Measurements from ENCODE around the gene LEMD1. TPM values are rescaled to one million over a fixed set of nuclear protein-coding genes. Genes with fewer than 3 reads are reported as not detected.

The LEMD1 gene
- total RNA-seq, 1 donor from 2014 or later = 15.0 TPM

DNA sequence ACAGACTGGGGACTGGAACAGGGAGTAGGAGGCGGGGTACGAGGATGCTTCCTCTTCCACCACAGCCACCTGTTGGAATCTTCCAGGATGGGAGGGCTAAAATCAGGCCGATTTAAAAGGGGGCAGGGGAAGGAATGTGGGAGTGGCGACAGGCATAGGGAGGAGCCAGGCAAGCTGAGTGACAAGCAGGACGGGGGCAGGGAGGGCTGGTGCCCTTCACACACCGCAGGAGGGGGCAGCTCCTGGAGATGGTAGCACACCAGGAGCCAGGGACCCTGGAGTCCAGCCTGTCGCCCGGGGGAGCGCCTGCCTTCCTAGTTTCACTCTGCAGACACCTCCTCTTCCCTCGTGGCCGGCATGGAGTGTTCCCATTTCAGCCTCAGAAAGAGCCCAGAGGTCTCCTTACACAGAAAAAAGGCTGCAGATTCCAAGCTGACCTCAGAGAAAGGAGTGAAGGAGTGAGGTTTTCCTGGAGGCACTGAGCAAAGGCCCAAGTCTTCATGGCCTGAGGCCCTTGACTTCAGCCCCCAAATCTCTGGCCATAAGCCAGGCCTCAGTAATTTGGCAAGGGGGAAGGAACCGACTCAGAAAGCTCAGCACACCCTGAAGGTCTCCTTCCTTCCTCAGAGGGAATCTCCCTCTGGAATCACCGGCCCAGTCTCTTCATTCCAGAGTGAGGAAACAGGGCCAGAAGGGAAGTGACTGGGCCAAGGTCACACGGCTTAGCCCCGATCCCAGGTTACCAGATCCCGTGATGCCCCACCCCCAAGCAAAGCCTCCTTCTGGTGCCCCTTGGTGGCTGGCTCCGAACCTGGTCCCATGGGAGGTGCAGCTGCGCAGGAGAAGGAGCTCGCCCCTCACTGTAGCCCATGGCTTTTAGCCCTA, 25.8 kb upstream of the LEMD1 start:
- Histone ChIP-seq H3K27ac (peak overlapping the region; percentile 87), H3K79me2 (ENCODE audit: low read depth) (peaks cover 19% of the 10 kb centered on the region), H3K4me2 (peak overlapping the region; percentile 72), H3F3A (ENCODE audit: low read depth) (peaks cover 97% of the 10 kb centered on the region), H3K4me1 (peaks cover 92% of the 10 kb centered on the region), H3K9ac (no peak overlapping the region), H2AFZ (replicated peaks) (no peak overlapping the region), H3K9me3 (ENCODE audit: low read depth) (no peaks in the 10 kb centered on the region), H3K27me3 (no peaks in the 10 kb centered on the region), H3K36me3 (no peaks in the 10 kb centered on the region), H3K4me3 (peak overlapping the region; percentile 24), H4K20me1 (ENCODE audit: low read depth) (peaks cover 75% of the 10 kb centered on the region)
- peak overlapping the region; percentile 94 for H3K27ac Mint-ChIP-seq
- H3K36me3 Mint-ChIP-seq = peaks cover 2% of the 10 kb centered on the region
- H3K9me3 Mint-ChIP-seq = no peaks in the 10 kb centered on the region
- DNase-seq (ENCODE audit: low spot score) = peak; percentile 85
- peaks cover 98% of the 10 kb centered on the region for H3K4me1 Mint-ChIP-seq
- peaks cover 12% of the 10 kb centered on the region for H3K27me3 Mint-ChIP-seq (ENCODE audit: insufficient read depth, low read depth)
- TF ChIP-seq EZH2 (IDR thresholded peaks at IDR 0.05) = no peak
- no peak for TF ChIP-seq EZH2phosphoT487 (IDR thresholded peaks at IDR 0.05)
- TF ChIP-seq, protein P1, sequence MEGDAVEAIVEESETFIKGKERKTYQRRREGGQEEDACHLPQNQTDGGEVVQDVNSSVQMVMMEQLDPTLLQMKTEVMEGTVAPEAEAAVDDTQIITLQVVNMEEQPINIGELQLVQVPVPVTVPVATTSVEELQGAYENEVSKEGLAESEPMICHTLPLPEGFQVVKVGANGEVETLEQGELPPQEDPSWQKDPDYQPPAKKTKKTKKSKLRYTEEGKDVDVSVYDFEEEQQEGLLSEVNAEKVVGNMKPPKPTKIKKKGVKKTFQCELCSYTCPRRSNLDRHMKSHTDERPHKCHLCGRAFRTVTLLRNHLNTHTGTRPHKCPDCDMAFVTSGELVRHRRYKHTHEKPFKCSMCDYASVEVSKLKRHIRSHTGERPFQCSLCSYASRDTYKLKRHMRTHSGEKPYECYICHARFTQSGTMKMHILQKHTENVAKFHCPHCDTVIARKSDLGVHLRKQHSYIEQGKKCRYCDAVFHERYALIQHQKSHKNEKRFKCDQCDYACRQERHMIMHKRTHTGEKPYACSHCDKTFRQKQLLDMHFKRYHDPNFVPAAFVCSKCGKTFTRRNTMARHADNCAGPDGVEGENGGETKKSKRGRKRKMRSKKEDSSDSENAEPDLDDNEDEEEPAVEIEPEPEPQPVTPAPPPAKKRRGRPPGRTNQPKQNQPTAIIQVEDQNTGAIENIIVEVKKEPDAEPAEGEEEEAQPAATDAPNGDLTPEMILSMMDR (IDR thresholded peaks at IDR 0.05) = no peak
- peak overlapping the region; percentile 89 for H3K4me3 Mint-ChIP-seq

DNA sequence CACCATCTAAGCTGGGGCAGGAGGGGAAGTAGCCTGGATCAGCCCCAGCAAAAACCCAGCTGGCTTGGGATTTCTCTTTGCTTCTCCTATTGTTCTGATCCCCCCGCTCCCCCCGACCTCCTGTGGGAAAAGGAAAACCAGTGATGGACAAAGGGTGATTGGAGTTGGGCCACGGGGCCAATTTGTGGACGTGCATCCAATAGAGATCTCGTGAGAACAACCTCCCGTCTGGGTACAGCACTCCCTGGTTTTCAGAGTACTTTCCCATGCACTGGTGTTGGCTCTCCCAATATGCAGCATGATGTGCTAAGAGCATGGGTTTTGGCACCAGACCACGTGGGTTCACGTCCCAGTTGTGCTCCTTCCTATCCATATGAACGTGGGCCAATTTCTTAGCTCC, 25.0 kb upstream of the LEMD1 start:
- Histone ChIP-seq H4K20me1 (ENCODE audit: low read depth) (peaks cover 75% of the 10 kb centered on the region), H3K4me3 (peak overlapping the region; percentile 24), H3K27ac (peak overlapping the region; percentile 87), H3K9ac (no peak overlapping the region), H3K4me1 (peaks cover 94% of the 10 kb centered on the region), H3K4me2 (peak overlapping the region; percentile 72), H3K79me2 (ENCODE audit: low read depth) (peaks cover 18% of the 10 kb centered on the region), H3K36me3 (no peaks in the 10 kb centered on the region), H3F3A (ENCODE audit: low read depth) (peaks cover 97% of the 10 kb centered on the region), H2AFZ (replicated peaks) (no peak overlapping the region), H3K9me3 (ENCODE audit: low read depth) (no peaks in the 10 kb centered on the region), H3K27me3 (no peaks in the 10 kb centered on the region)
- H3K4me1 Mint-ChIP-seq = peaks cover 98% of the 10 kb centered on the region
- DNase-seq (ENCODE audit: low spot score) = peak; percentile 91
- peaks cover 2% of the 10 kb centered on the region for H3K36me3 Mint-ChIP-seq
- peak overlapping the region; percentile 94 for H3K27ac Mint-ChIP-seq
- TF ChIP-seq EZH2phosphoT487 (IDR thresholded peaks at IDR 0.05) (no peak), EZH2 (IDR thresholded peaks at IDR 0.05) (no peak)
- TF ChIP-seq, protein P1 (IDR thresholded peaks at IDR 0.05) = no peak
- peak overlapping the region; percentile 89 for H3K4me3 Mint-ChIP-seq
- no peaks in the 10 kb centered on the region for H3K9me3 Mint-ChIP-seq
- H3K27me3 Mint-ChIP-seq (ENCODE audit: insufficient read depth, low read depth) = peaks cover 12% of the 10 kb centered on the region

GRCh38 chr1:205445646-205445935, 23.7 kb upstream of the LEMD1 start:
- Histone ChIP-seq H3K27ac (peak overlapping the region; percentile 91), H3K4me1 (peaks cover 94% of the 10 kb centered on the region), H3K79me2 (ENCODE audit: low read depth) (peaks cover 13% of the 10 kb centered on the region), H3K9me3 (ENCODE audit: low read depth) (no peaks in the 10 kb centered on the region), H3K36me3 (no peaks in the 10 kb centered on the region), H3F3A (ENCODE audit: low read depth) (peaks cover 97% of the 10 kb centered on the region), H3K4me3 (no peak overlapping the region), H3K9ac (no peak overlapping the region), H3K27me3 (no peaks in the 10 kb centered on the region), H2AFZ (replicated peaks) (no peak overlapping the region), H4K20me1 (ENCODE audit: low read depth) (peaks cover 75% of the 10 kb centered on the region), H3K4me2 (peak overlapping the region; percentile 72)
- no peak for DNase-seq (ENCODE audit: low spot score)
- H3K9me3 Mint-ChIP-seq = no peaks in the 10 kb centered on the region
- peaks cover 13% of the 10 kb centered on the region for H3K27me3 Mint-ChIP-seq (ENCODE audit: insufficient read depth, low read depth)
- peak overlapping the region; percentile 78 for H3K4me3 Mint-ChIP-seq
- peaks cover 2% of the 10 kb centered on the region for H3K36me3 Mint-ChIP-seq
- TF ChIP-seq, protein P1 (IDR thresholded peaks at IDR 0.05) = no peak
- TF ChIP-seq EZH2phosphoT487 (IDR thresholded peaks at IDR 0.05) (no peak), EZH2 (IDR thresholded peaks at IDR 0.05) (no peak)
- peak overlapping the region; percentile 71 for H3K27ac Mint-ChIP-seq
- H3K4me1 Mint-ChIP-seq = peaks cover 98% of the 10 kb centered on the region

All from neural progenitor cell (in vitro differentiated cells).